C4-2B (cell line): ENCODE data around the gene IL1RAPL2.

Source experiments
- H3K27ac ChIP-seq: fragments of 450-650 bp; 2 replicates; pipeline ENCODE4 v1.5.1; 2017
- CTCF ChIP-seq: fragments of 450-650 bp; conservative IDR thresholded peaks from 2 replicates; pipeline ENCODE4 v1.5.1; 2017; ENCODE audit warnings: mild to moderate bottlenecking
- ZFX ChIP-seq: fragments of 450-650 bp; IDR thresholded peaks from 2 replicates; pipeline ENCODE4 v1.6.1; 2017

Gene IL1RAPL2

GRCh38 chrX:105117621-105118020, 551.6 kb downstream of the IL1RAPL2 start:
- TF ChIP-seq CTCF, result no peak
- no peak for TF ChIP-seq ZFX
- H3K27ac ChIP-seq, result no peak overlapping the region

- no peak overlapping the region for H3K27ac ChIP-seq
- TF ChIP-seq ZFX (no peak), CTCF (no peak)
Observed at GRCh38 chrX:105120463-105120862, 554.5 kb downstream of the IL1RAPL2 start.

- TF ChIP-seq ZFX (no peak), CTCF (no peak)
- no peak overlapping the region for H3K27ac ChIP-seq
Observed at GRCh38 chrX:105121186-105121585, 555.2 kb downstream of the IL1RAPL2 start.

- no peak overlapping the region for H3K27ac ChIP-seq
- TF ChIP-seq ZFX (no peak), CTCF (no peak)
Observed at GRCh38 chrX:105126201-105126600, 560.2 kb downstream of the IL1RAPL2 start.

- no peak overlapping the region for H3K27ac ChIP-seq
- no peak for TF ChIP-seq CTCF
- no peak for TF ChIP-seq ZFX
Observed at GRCh38 chrX:105134273-105134672, 568.3 kb downstream of the IL1RAPL2 start.

- no peak overlapping the region for H3K27ac ChIP-seq
- TF ChIP-seq ZFX (no peak), CTCF (no peak)
Observed at GRCh38 chrX:105136786-105137185, 570.8 kb downstream of the IL1RAPL2 start.

GRCh38 chrX:105150036-105150435, 584.0 kb downstream of the IL1RAPL2 start:
- H3K27ac ChIP-seq, result no peak overlapping the region
- TF ChIP-seq CTCF, result no peak
- TF ChIP-seq ZFX, result no peak
